HCT116 (cell line): ENCODE results near the gene SLC9C2.

Source experiments
- ELF1 ChIP-seq: IDR thresholded peaks from 2 replicates; pipeline ENCODE4 v1.6.1; 2012; ENCODE audit warnings: low read depth, borderline replicate concordance
- EZH2 ChIP-seq: fragments of 200-600 bp; sonication (generic); IDR thresholded peaks from 2 replicates; pipeline ENCODE4 v1.6.1; 2017; ENCODE audit warnings: antibody characterized with exemption, mixed run types
- EZH2phosphoT487 ChIP-seq: fragments of 200-600 bp; IDR thresholded peaks from 2 replicates; pipeline ENCODE4 v1.6.1; 2018; ENCODE audit warnings: antibody characterized with exemption, borderline replicate concordance
- JUND ChIP-seq: IDR thresholded peaks from 2 replicates; pipeline ENCODE4 v1.6.1; 2012
- POLR2A ChIP-seq: IDR thresholded peaks from 2 replicates; pipeline ENCODE4 v1.7.0; 2011; ENCODE audit warnings: borderline replicate concordance; ENCODE audit not compliant: insufficient read depth, insufficient read length; ENCODE audit errors: extremely low read depth
- POLR2AphosphoS5 ChIP-seq: IDR thresholded peaks from 2 replicates; pipeline ENCODE4 v1.6.1; 2011; ENCODE audit warnings: mild to moderate bottlenecking, low read depth, low read length, moderate library complexity
- SIN3A ChIP-seq: IDR thresholded peaks from 2 replicates; pipeline ENCODE4 v1.6.1; 2012; ENCODE audit warnings: low read depth
- SP1 ChIP-seq: IDR thresholded peaks from 2 replicates; pipeline ENCODE4 v1.6.1; 2012; ENCODE audit warnings: low read depth
- ZNF274 ChIP-seq: fragments of 200-500 bp; sonication (Bioruptor generic); IDR thresholded peaks from 2 replicates; pipeline ENCODE4 v1.6.1; 2014; ENCODE audit warnings: mild to moderate bottlenecking, low read depth, low read length, inconsistent platforms
- TF ChIP-seq, protein P1 (sequence below): IDR thresholded peaks from 2 replicates; pipeline ENCODE4 v1.6.1; 2012
- TF ChIP-seq, protein P2 (sequence below), 3 experiments: fragments of 200-600 bp in 1 of 3; sonication (generic) in 1 of 3; IDR thresholded peaks in 2 of 3; conservative IDR thresholded peaks in 1 of 3; 2 replicates each; pipeline ENCODE4 v1.5.1; 2012 to 2017; ENCODE audit warnings: low read depth in 2 of 3, low read length in 2 of 3, antibody characterized with exemption in 1 of 3, borderline replicate concordance in 1 of 3, control low read depth in 1 of 3, mild to moderate bottlenecking in 1 of 3, mixed read lengths in 1 of 3, mixed run types in 1 of 3, moderate library complexity in 1 of 3; ENCODE audit not compliant: insufficient read depth in 1 of 3
- TF ChIP-seq, protein P3 (sequence below): IDR thresholded peaks from 2 replicates; pipeline ENCODE4 v1.6.1; 2012; ENCODE audit warnings: low read depth

DNA sequence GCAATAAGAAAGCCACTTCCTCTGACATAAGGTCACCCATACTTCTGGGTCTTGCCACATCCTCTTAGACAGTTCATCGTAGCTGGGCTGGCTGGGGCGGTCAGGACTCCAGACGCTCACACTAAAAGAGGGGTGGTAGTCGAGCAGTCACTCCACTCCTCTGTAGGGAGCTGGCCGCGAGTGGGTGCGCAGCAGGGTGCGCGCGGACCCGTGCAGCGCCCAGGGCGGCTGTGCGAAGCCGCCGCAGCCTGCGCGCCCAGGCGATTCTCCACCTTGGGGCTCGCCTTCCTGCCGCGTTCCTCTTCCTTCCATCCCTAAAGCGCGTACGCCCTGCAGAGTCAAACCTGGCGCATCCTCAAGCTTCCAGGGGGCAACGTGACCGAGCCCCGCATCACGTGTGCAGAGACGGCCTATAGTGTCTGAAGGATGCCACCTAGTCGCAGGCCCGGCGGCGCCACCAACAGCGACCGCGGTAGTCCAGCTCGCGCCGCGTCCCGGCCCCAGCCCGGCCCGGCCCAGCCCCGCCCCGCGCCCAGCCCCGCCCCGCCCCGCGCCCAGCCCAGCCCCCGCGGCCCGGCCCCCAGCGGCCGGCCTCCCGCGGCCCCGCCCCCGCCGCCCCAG lies 126.1 kb downstream of the SLC9C2 start:
- TF ChIP-seq, protein P1, sequence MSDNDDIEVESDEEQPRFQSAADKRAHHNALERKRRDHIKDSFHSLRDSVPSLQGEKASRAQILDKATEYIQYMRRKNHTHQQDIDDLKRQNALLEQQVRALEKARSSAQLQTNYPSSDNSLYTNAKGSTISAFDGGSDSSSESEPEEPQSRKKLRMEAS, result peak; percentile 84
- TF ChIP-seq SIN3A, result no peak
- TF ChIP-seq, protein P2, sequence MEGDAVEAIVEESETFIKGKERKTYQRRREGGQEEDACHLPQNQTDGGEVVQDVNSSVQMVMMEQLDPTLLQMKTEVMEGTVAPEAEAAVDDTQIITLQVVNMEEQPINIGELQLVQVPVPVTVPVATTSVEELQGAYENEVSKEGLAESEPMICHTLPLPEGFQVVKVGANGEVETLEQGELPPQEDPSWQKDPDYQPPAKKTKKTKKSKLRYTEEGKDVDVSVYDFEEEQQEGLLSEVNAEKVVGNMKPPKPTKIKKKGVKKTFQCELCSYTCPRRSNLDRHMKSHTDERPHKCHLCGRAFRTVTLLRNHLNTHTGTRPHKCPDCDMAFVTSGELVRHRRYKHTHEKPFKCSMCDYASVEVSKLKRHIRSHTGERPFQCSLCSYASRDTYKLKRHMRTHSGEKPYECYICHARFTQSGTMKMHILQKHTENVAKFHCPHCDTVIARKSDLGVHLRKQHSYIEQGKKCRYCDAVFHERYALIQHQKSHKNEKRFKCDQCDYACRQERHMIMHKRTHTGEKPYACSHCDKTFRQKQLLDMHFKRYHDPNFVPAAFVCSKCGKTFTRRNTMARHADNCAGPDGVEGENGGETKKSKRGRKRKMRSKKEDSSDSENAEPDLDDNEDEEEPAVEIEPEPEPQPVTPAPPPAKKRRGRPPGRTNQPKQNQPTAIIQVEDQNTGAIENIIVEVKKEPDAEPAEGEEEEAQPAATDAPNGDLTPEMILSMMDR (IDR thresholded peaks at IDR 0.05 in 2 of 3, conservative IDR thresholded peaks at IDR 0.05 in 1 of 3; ENCODE audit: borderline replicate concordance in 1 of 3, insufficient read depth in 1 of 3, low read depth in 2 of 3, low read length in 2 of 3), result no peak
- peak; percentile 76; the same call in 1 of the 2 replicates for TF ChIP-seq POLR2AphosphoS5
- no peak for TF ChIP-seq JUND
- no peak for TF ChIP-seq ZNF274
- peak; percentile 75 for TF ChIP-seq POLR2A
- TF ChIP-seq EZH2, result no peak
- TF ChIP-seq EZH2phosphoT487, result no peak
- TF ChIP-seq, protein P3, sequence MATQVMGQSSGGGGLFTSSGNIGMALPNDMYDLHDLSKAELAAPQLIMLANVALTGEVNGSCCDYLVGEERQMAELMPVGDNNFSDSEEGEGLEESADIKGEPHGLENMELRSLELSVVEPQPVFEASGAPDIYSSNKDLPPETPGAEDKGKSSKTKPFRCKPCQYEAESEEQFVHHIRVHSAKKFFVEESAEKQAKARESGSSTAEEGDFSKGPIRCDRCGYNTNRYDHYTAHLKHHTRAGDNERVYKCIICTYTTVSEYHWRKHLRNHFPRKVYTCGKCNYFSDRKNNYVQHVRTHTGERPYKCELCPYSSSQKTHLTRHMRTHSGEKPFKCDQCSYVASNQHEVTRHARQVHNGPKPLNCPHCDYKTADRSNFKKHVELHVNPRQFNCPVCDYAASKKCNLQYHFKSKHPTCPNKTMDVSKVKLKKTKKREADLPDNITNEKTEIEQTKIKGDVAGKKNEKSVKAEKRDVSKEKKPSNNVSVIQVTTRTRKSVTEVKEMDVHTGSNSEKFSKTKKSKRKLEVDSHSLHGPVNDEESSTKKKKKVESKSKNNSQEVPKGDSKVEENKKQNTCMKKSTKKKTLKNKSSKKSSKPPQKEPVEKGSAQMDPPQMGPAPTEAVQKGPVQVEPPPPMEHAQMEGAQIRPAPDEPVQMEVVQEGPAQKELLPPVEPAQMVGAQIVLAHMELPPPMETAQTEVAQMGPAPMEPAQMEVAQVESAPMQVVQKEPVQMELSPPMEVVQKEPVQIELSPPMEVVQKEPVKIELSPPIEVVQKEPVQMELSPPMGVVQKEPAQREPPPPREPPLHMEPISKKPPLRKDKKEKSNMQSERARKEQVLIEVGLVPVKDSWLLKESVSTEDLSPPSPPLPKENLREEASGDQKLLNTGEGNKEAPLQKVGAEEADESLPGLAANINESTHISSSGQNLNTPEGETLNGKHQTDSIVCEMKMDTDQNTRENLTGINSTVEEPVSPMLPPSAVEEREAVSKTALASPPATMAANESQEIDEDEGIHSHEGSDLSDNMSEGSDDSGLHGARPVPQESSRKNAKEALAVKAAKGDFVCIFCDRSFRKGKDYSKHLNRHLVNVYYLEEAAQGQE, result no peak
- peak; percentile 47; the same call in 1 of the 2 replicates for TF ChIP-seq SP1
- TF ChIP-seq ELF1, result no peak
